Measurements from ENCODE around the gene UVRAG. TPM values are rescaled to one million over a fixed set of nuclear protein-coding genes. Genes with fewer than 3 reads are reported as not detected.

UVRAG gene
- total and polyA plus RNA-seq, 2 experiments from 2014 or later, result 21.6 to 34.0 TPM

DNA sequence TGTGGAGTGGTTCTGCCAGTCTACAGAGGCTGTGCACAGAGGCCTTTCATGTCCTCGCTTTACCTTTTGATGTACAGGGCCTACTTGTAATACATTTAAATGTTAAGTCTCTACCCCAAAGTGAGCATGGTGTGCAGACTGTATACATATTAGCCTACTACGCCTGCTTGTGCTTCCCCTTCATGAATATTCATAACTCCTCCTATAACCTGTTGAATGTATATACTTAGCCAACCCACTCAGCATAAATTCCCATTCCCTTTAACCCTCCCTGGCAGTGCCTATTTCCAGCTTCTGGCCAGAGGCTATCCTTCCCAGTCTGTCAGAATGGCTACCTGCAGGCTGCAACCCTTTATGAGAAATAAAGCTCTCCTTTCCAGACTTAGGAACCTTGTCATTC lies 275.2 kb downstream of the UVRAG start:
- H3K4me3 ChIP-seq, result no peak overlapping the region
- TF ChIP-seq, protein P1, sequence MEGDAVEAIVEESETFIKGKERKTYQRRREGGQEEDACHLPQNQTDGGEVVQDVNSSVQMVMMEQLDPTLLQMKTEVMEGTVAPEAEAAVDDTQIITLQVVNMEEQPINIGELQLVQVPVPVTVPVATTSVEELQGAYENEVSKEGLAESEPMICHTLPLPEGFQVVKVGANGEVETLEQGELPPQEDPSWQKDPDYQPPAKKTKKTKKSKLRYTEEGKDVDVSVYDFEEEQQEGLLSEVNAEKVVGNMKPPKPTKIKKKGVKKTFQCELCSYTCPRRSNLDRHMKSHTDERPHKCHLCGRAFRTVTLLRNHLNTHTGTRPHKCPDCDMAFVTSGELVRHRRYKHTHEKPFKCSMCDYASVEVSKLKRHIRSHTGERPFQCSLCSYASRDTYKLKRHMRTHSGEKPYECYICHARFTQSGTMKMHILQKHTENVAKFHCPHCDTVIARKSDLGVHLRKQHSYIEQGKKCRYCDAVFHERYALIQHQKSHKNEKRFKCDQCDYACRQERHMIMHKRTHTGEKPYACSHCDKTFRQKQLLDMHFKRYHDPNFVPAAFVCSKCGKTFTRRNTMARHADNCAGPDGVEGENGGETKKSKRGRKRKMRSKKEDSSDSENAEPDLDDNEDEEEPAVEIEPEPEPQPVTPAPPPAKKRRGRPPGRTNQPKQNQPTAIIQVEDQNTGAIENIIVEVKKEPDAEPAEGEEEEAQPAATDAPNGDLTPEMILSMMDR (IDR thresholded peaks at IDR 0.05; ENCODE audit: low read depth, low read length), result no peak
- no peak for DNase-seq (ENCODE audit: low read depth in 1 of 2, low spot score in 1 of 2)

DNA sequence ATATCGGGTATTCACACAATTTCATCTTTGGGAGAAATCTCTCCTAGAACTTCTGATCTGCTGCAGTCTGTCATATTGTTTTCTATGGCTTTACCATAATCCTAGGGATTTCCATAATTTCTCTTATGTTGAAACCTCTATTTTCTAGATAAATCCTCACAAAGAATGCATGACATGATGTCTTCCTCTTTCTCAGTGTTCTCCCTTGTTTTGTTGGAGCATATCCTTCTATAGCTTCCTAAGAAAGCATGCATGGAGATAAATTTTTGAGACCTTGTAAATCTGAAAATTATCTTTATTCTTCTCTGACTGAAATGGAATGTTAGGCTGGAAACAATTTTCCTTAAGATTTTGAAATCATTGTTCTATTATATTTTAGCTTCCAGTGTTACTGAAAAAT lies 275.8 kb downstream of the UVRAG start:
- H3K9me3 ChIP-seq (ENCODE audit: low read depth), result no peaks in the 10 kb centered on the region
- H3K36me3 ChIP-seq, result no peaks in the 10 kb centered on the region
- no peaks in the 10 kb centered on the region for H3K27me3 ChIP-seq
- TF ChIP-seq, protein P1 (IDR thresholded peaks at IDR 0.05; ENCODE audit: low read depth, low read length), result no peak
- DNase-seq (ENCODE audit: low read depth in 1 of 2, low spot score in 1 of 2), result no peak
- H3K27ac ChIP-seq, result no peak overlapping the region
- H3K4me1 ChIP-seq (ENCODE audit: low read depth), result peaks cover 11% of the 10 kb centered on the region
- H3K4me3 ChIP-seq, result no peak overlapping the region

More for the DNA sequence above, 275.2 kb downstream of the UVRAG start:
- H3K9me3 ChIP-seq (ENCODE audit: low read depth), result no peaks in the 10 kb centered on the region
- no peaks in the 10 kb centered on the region for H3K36me3 ChIP-seq
- peaks cover 17% of the 10 kb centered on the region for H3K4me1 ChIP-seq (ENCODE audit: low read depth)
- H3K27me3 ChIP-seq, result no peaks in the 10 kb centered on the region
- H3K27ac ChIP-seq, result no peak overlapping the region

DNA sequence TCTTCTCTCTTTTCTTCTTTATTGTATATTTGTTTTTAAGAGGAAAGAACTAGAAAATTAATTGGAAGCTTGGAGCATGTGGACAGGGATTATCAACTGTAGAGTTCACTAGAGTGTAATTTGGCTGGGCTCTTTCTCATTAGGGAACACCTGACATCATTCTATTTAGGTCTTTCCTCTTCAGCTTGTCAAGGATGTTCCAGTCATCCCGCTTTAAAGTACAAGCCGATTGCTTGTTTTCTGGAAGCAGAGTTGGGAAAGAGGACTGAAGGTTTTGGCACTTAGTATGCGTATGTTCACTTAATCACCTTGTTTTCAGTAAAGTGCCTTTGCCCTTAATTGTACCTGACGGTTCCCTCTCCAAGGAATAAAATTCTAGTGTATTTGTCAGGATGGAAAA lies 279.7 kb downstream of the UVRAG start:
- no peaks in the 10 kb centered on the region for H3K9me3 ChIP-seq (ENCODE audit: low read depth)
- no peaks in the 10 kb centered on the region for H3K36me3 ChIP-seq
- H3K27ac ChIP-seq, result peak overlapping the region; percentile 66
- H3K4me1 ChIP-seq (ENCODE audit: low read depth), result peaks cover 15% of the 10 kb centered on the region
- TF ChIP-seq, protein P1 (IDR thresholded peaks at IDR 0.05; ENCODE audit: low read depth, low read length), result no peak
- H3K27me3 ChIP-seq, result no peaks in the 10 kb centered on the region
- DNase-seq (ENCODE audit: low read depth in 1 of 2, low spot score in 1 of 2), result no peak
- no peak overlapping the region for H3K4me3 ChIP-seq

DNA sequence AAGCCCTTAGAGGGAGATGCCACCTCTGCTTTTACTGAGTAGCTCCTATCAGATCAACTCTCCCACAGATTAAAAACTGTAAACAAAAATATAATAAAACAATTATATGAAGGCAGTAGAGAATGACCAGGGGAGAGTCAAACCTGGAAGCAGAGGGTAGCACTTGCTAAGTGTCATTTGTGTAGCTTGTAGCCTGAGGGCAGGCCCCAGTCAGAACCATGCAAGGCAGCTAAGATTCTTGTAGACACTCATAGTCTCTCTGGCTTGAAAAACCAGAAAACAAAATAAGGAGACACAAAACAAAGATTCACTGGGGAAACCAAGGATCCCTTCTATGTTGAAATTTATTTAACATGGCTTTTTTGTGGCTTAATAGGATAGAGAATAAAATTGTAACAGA lies 280.9 kb downstream of the UVRAG start:
- H3K9me3 ChIP-seq (ENCODE audit: low read depth), result no peaks in the 10 kb centered on the region
- H3K4me1 ChIP-seq (ENCODE audit: low read depth), result peaks cover 15% of the 10 kb centered on the region
- no peak for DNase-seq (ENCODE audit: low read depth in 1 of 2, low spot score in 1 of 2)
- no peak overlapping the region for H3K4me3 ChIP-seq
- no peak overlapping the region for H3K27ac ChIP-seq
- no peaks in the 10 kb centered on the region for H3K27me3 ChIP-seq
- TF ChIP-seq, protein P1 (IDR thresholded peaks at IDR 0.05; ENCODE audit: low read depth, low read length), result no peak
- no peaks in the 10 kb centered on the region for H3K36me3 ChIP-seq

DNA sequence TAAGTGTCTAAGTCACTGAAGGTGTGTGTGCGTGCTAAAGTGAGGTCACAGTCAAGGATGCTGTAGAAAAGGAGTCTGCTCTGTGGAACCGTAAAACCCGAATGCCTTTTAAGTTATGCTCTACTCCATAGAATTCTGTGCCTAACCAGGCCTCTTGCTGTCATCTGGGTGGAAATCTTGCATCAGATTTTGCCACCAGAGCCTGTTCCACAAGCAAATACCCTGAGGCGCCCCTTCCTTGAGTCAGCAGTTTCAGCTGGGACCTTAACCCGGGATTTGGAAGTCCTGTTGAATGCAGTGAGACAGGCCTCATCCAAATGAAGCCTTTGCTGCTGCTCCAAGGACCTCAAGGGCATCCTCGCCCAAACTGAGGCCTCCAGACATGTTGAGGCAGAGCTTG lies 281.5 kb downstream of the UVRAG start:
- TF ChIP-seq, protein P1 (IDR thresholded peaks at IDR 0.05; ENCODE audit: low read depth, low read length), result no peak
- Histone ChIP-seq H3K4me1 (ENCODE audit: low read depth) (peaks cover 15% of the 10 kb centered on the region), H3K9me3 (ENCODE audit: low read depth) (no peaks in the 10 kb centered on the region), H3K27ac (peak overlapping the region; percentile 10), H3K36me3 (no peaks in the 10 kb centered on the region), H3K4me3 (no peak overlapping the region), H3K27me3 (no peaks in the 10 kb centered on the region)
- no peak for DNase-seq (ENCODE audit: low read depth in 1 of 2, low spot score in 1 of 2)

DNA sequence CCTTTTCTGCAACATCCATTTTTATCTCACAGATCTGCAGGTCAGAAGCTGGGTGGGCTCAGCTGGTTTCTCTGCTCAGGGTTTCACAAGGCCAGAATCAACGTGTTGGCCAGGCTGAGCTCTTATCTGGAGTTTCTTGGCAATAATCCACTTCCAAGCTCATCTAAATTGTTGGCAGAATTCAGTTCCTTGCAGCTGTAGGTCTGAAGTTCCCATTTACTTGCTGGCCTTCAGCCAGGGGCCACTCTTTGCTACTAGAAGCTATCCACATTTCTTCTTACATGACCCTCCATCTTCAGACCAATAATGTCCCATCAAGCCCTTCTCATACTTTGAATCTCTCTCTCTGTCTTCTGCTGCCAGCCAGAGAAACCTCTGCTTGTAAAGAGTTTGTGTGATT lies 287.8 kb downstream of the UVRAG start:
- H3K4me1 ChIP-seq (ENCODE audit: low read depth), result no peaks in the 10 kb centered on the region
- no peaks in the 10 kb centered on the region for H3K9me3 ChIP-seq (ENCODE audit: low read depth)
- H3K27me3 ChIP-seq, result no peaks in the 10 kb centered on the region
- TF ChIP-seq, protein P1 (IDR thresholded peaks at IDR 0.05; ENCODE audit: low read depth, low read length), result no peak
- peak in 1 of 2 donors; percentile 78 for DNase-seq (ENCODE audit: low read depth in 1 of 2, low spot score in 1 of 2)
- no peak overlapping the region for H3K27ac ChIP-seq
- H3K4me3 ChIP-seq, result no peak overlapping the region
- H3K36me3 ChIP-seq, result no peaks in the 10 kb centered on the region

All from cardiac muscle cell (in vitro differentiated cells and primary cell).